Choroid plexus epithelial cell (primary cell): ENCODE results near the gene NFIX.

Experiments used
- DNase-seq: peaks from one replicate; pipeline ENCODE4 v3.0.0-alpha.2; 2010; ENCODE audit warnings: low read depth
- H3K4me3 ChIP-seq: 2 replicates; pipeline ENCODE4 v1.5.1; 2011; ENCODE audit warnings: low read depth, mild to moderate bottlenecking, control low read depth, low read length, moderate library complexity
- TF ChIP-seq, protein P1 (sequence below): conservative IDR thresholded peaks from 2 replicates; pipeline ENCODE4 v1.5.1; 2011; ENCODE audit warnings: low read depth, mild to moderate bottlenecking, control low read depth, inconsistent platforms, low read length, moderate library complexity

NFIX gene

DNA sequence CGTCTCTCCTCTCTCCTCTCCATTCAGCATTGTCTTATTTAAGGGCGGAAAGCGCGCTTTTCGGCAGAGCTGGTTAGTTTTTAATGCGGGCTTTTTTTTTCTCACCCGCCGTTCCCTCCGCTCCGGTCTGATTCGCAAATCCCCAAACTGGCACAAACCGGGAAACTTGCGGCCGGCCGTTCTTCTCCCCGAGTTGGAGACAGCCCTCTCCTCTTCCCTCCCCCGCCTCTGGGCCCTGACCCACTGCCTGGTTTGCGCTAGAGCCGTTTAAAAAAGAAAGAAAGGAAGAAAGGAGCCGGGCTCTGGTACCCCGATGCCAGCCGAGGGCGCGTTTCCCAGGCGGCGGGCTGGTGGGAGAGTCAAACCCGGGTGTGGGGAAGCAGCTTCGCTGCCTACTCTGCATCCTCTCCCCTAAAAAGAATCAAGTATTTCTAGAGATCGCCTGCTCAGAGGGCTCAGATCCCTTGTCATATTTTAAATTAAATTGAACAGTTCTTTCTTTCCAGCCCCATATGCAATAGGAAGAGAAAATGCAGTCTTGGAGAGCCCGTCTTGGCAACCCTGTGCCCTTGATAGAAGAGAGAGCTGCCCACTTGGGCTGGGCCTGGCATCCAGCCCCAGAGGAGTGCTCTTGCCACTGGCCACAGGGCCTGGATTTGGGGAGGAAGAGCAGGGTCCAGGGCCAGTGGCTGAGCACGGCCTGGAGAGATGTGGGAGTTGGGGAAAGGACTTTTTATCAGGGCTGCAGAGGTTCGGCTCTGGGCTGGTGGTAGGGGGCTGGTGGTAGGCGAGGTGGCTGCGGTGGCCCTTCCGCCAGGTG lies 19.0 kb downstream of the NFIX start:
- TF ChIP-seq, protein P1, sequence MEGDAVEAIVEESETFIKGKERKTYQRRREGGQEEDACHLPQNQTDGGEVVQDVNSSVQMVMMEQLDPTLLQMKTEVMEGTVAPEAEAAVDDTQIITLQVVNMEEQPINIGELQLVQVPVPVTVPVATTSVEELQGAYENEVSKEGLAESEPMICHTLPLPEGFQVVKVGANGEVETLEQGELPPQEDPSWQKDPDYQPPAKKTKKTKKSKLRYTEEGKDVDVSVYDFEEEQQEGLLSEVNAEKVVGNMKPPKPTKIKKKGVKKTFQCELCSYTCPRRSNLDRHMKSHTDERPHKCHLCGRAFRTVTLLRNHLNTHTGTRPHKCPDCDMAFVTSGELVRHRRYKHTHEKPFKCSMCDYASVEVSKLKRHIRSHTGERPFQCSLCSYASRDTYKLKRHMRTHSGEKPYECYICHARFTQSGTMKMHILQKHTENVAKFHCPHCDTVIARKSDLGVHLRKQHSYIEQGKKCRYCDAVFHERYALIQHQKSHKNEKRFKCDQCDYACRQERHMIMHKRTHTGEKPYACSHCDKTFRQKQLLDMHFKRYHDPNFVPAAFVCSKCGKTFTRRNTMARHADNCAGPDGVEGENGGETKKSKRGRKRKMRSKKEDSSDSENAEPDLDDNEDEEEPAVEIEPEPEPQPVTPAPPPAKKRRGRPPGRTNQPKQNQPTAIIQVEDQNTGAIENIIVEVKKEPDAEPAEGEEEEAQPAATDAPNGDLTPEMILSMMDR, result no peak
- no peak for DNase-seq
- H3K4me3 ChIP-seq, result no peak overlapping the region

DNA sequence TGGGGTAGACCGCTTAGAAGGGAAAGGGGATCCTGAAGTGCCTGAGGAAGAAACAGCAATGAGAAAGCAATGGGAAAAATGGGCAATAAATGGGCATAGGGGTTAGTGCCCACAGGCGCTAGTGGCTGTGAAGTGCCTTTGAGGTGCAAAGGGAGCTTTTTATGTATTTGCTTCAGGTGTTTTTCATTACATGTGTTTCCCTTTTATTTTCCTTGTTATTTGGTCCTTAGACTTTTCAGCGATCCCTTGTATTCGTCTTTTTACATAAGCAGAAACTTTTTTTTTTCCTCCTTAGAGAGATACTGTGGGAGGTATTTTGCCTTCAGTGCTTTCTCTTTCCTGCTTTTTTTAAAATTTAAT lies 19.6 kb downstream of the NFIX start:
- no peak overlapping the region for H3K4me3 ChIP-seq
- TF ChIP-seq, protein P1, result no peak

DNA sequence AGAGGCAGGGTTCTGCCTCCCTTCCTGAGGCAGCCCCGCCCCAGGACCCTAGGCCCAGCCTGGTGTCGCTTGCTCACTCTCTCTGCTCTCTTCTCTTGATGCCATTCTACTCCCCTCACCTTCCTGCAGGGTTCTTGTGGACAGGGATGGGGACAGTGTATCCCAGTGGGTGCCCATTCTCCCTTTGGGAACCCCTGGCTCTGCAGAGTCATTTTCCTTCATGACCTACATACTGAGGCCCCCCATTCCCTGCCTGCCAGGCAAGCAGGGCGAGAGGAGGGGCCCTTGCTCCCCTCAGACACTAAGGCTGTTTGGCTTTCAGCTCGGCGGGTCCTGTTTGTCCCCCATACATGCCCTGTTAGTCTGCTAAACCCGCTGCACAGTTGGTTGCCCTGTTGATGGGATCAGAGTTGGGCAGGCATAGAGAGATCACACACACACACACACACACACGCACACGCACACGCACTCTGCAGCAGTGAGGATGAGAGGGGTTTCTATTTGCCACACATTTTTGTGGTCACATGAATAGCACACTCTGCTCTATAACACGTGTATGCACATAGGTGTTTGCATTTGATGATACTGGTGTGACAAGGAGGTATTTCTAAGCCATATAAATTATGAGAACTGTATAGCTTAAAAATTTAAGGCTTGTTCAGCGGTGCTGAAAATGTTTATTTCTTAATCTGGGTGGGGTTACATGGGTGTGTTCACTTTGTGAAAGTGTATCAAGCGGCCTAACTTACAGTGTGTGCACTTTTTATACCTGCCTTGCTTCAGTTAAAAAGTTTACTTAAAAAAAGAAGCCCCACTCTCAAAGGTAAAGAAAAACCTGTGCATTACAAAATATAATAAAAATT lies 20.3 kb downstream of the NFIX start:
- DNase-seq, result no peak
- TF ChIP-seq, protein P1, result no peak
- no peak overlapping the region for H3K4me3 ChIP-seq

More for the DNA sequence above, 19.6 kb downstream of the NFIX start:
- no peak for DNase-seq

DNA sequence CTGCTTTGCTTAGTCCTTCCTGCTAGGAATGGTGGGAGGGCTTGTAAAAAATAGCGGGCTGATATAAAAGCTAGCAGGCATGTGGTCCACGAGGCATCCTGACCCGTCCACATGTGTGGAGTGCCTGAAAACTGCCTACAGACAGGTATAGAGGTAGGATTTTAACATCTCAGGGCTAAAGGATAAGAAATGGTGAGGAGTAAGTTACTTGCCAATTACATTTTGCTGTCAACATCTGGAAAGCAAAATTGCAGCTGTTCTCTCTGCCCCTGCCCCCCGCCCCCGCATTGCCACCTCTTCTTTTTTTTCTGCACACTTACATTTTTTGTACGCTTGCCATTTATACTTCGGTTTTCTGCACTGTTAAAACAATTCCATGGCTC lies 21.0 kb downstream of the NFIX start:
- TF ChIP-seq, protein P1, result no peak
- H3K4me3 ChIP-seq, result no peak overlapping the region
- no peak for DNase-seq

DNA sequence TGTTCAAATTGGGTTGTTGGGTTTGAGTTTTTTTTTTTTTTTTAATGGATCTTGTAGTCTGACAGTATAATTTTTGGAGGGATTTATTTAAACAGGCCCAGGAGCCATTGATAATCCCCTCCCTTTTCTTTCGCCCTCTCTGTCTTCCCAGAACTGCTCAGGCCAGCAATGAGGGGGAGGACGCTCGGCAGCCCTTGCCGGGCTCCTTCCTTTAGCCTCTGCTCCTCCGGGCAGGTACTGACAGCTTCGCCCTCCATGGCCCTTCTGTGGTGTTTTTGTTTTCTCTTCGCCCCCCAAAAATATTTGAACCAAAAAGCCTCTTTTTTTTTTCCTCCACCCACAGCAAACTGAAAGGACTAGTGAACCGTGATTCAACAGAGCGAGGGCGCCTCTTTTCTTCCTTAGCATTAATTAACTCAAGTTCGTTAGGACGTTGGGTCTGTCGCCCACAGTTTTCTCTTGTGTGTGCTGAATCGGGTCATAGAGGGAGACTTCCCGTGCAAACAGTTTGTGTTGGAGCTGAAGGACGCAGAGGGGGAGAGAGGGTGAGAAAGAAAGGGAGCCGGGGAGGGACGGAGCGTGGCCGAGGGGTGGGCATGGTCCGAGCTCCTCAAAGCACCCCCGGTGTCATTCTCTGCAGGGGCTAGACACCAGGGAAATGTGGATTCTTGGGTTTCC lies 21.5 kb downstream of the NFIX start:
- no peak for DNase-seq
- TF ChIP-seq, protein P1, result no peak
- no peak overlapping the region for H3K4me3 ChIP-seq

DNA sequence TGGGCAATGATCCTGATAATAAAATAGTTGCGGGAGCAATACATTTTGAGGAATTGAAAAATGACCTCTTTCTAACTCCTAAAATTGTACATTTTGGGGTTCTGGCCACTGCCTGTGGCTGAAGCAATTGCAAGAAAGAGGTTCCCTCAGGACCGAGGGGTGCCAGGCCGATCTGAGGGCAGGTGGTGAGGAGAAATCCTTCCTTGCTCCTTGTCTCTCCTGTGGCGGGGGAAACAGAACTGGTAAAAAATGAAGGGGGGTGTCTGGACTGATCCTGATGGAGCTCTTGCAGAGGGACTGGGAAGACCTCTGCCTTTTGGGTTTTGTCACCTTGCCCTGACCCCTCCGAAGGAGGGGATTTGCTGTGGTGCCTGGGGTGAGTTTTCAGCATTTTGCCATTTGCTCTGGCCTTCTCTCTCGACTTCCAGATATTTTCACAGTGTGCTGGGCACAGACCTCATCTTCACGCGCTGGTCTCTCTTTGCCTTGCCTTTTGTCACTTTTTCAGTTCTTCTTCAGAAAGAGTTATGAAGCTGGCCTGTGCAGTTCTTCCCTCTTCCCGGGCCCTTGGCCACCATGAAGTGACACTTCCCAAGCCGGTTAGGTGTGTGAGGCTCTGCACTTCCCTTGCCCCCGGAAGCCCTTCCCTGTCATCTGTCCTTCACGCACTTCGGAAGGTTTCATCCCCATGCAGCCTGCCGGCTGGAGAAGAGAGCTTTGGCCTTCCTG lies 22.2 kb downstream of the NFIX start:
- no peak for DNase-seq
- TF ChIP-seq, protein P1, result no peak
- H3K4me3 ChIP-seq, result no peak overlapping the region
